Effector memory CD4-positive, alpha-beta T cell (primary cell): ENCODE data around the gene OSBPL5.
"Not testable (repeated sequence)": the region's sequence is repeated elsewhere in the genome, so short reads cannot be mapped to it uniquely, and the experiment has no call there.

Experiments
- DNase-seq, 3 donors: peaks; one replicate each; pipeline ENCODE4 v3.0.0-alpha.2; 2020
- H3K27ac ChIP-seq: 2 replicates; pipeline ENCODE4 v1.7.0; 2013; ENCODE audit warnings: mild to moderate bottlenecking, low read length, moderate library complexity; ENCODE audit not compliant: insufficient read depth, poor library complexity, severe bottlenecking
- H3K27me3 ChIP-seq: replicated peaks from 2 replicates; pipeline ENCODE4 v1.7.0; 2013; ENCODE audit warnings: mild to moderate bottlenecking, low read length; ENCODE audit not compliant: insufficient read depth, control insufficient read depth, poor library complexity, severe bottlenecking
- H3K36me3 ChIP-seq: 2 replicates; pipeline ENCODE4 v1.7.0; 2013; ENCODE audit warnings: mild to moderate bottlenecking, low read length, moderate library complexity; ENCODE audit not compliant: control insufficient read depth, insufficient read depth
- H3K4me1 ChIP-seq: 2 replicates; pipeline ENCODE4 v1.7.0; 2013; ENCODE audit warnings: low read length, mild to moderate bottlenecking; ENCODE audit not compliant: control insufficient read depth, insufficient read depth, poor library complexity, severe bottlenecking
- H3K4me3 ChIP-seq: 2 replicates; pipeline ENCODE4 v1.7.0; 2013; ENCODE audit warnings: low read length, low read depth, mild to moderate bottlenecking; ENCODE audit not compliant: insufficient read depth, poor library complexity, severe bottlenecking
- H3K9me3 ChIP-seq: 2 replicates; pipeline ENCODE4 v1.7.0; 2013; ENCODE audit warnings: mild to moderate bottlenecking, low read length, moderate library complexity; ENCODE audit not compliant: control insufficient read depth

The OSBPL5 gene

GRCh38 chr11:3169255-3170043 lies 4.3 kb upstream of the OSBPL5 start:
- H3K27me3 ChIP-seq, result peaks cover 4% of the 10 kb centered on the region
- no peak overlapping the region for H3K27ac ChIP-seq
- H3K4me3 ChIP-seq, result peak overlapping the region; percentile 32

GRCh38 chr11:3168742-3169254 lies 3.7 kb upstream of the OSBPL5 start:
- H3K9me3 ChIP-seq, H3K36me3 ChIP-seq, H3K27ac ChIP-seq, DNase-seq, H3K27me3 ChIP-seq: not testable (repeated sequence)
- H3K4me3 ChIP-seq, result peak overlapping the region; percentile 32
- H3K4me1 ChIP-seq, result peaks cover 15% of the 10 kb centered on the region

More at GRCh38 chr11:3169255-3170043, 4.3 kb upstream of the OSBPL5 start:
- peaks cover 12% of the 10 kb centered on the region for H3K4me1 ChIP-seq
- H3K36me3 ChIP-seq, result no peaks in the 10 kb centered on the region
- H3K9me3 ChIP-seq, result no peaks in the 10 kb centered on the region
- no peak for DNase-seq

DNA sequence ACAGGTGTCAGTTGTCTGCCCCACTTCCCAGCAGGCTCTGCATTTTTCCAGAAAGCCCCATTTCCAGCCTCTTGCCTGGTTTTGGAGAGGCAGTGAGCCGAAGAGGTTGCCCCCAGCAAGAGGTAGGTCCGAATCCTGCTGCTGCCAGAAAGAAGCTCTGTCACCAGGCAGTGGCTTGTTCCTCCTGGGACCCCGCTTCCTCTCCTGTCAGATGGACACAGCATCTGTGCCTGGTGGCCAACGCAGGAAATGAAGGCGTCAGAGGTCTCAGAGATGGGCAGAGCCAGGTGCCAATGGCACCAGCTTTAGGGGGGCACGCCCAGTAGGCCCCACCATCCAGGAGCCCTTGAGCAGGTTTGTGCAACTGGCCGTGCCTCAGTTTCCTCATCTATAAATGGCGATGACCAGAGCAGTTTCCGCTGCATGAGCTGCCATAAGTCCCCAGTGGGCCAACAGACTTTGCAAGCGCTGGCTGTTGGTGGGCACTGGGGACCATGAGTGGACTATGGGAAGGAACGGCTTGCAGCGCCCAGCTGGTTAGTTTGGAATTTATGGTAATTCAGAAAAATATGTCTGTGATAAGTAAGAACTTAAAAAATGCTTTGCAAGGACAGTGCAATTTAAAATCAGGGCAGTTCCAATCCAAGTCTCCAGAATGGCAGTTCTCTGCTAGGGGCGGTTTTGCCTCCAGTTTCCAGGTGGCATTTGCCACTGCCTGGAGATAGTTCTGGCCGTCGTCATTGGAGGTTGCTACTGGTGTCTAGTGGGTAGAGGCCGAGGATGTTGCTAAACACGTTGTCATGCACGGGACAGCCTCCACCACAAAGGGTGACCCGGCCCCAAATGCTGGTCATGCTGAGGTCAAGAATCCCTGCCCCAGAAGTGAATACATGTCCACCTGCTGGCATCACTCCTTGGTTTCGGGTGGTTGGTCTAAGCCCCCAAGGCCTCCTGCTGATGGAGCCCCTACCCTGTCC lies 2.3 kb upstream of the OSBPL5 start:
- H3K4me1 ChIP-seq, result peaks cover 18% of the 10 kb centered on the region
- no peaks in the 10 kb centered on the region for H3K36me3 ChIP-seq
- H3K27ac ChIP-seq, result no peak overlapping the region
- H3K4me3 ChIP-seq, result no peak overlapping the region
- H3K9me3 ChIP-seq, result no peaks in the 10 kb centered on the region
- DNase-seq, result no peak
- H3K27me3 ChIP-seq, result peaks cover 4% of the 10 kb centered on the region

GRCh38 chr11:3166268-3167142 lies 1.4 kb upstream of the OSBPL5 start:
- Histone ChIP-seq H3K36me3 (no peaks in the 10 kb centered on the region), H3K4me1 (peaks cover 18% of the 10 kb centered on the region), H3K4me3 (no peak overlapping the region), H3K27ac (no peak overlapping the region), H3K27me3 (peaks cover 4% of the 10 kb centered on the region), H3K9me3 (no peaks in the 10 kb centered on the region)
- DNase-seq, result no peak

- peak overlapping the region; percentile 44 for H3K4me3 ChIP-seq
- peaks cover 18% of the 10 kb centered on the region for H3K4me1 ChIP-seq
- H3K27ac ChIP-seq, result no peak overlapping the region
- DNase-seq, result no peak
- peaks cover 4% of the 10 kb centered on the region for H3K27me3 ChIP-seq
- H3K9me3 ChIP-seq, result no peaks in the 10 kb centered on the region
- H3K36me3 ChIP-seq, result no peaks in the 10 kb centered on the region
Measured at GRCh38 chr11:3165916-3166267, 782 bp upstream of the OSBPL5 start.

DNA sequence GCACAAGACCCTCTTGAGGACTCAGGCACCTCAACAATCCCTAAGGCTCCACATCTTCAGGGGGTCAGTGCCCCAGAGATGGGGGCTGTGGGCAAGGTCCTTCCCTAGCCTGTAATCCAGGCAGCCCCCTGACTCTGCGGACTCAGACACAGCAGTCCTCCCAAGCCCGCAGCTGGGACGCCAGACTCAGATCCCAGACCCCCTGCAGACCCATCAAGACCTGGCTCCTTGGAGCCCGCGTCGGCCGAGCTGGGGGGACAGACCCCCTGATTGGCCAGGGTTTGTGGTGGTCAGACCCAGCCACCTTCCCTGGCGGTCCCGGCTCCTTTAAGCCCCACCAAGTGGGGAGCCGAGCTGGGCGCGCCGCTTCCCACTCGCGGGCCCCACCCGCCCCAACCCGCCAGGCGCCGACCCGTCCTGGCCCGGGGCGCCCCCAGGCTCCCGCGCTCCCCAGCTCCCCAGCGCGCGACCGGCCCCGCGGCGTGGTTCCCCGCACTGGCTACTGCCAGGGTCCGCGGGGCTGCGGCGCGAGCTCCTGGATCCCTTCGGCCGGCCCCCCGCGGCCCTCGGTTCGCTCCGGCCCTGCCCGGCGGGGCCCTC lies 458 bp downstream of the OSBPL5 start:
- Histone ChIP-seq H3K27ac (no peak overlapping the region), H3K27me3 (peaks cover 4% of the 10 kb centered on the region), H3K4me1 (peaks cover 18% of the 10 kb centered on the region), H3K9me3 (no peaks in the 10 kb centered on the region), H3K4me3 (peak overlapping the region; percentile 46), H3K36me3 (no peaks in the 10 kb centered on the region)
- no peak for DNase-seq

DNA sequence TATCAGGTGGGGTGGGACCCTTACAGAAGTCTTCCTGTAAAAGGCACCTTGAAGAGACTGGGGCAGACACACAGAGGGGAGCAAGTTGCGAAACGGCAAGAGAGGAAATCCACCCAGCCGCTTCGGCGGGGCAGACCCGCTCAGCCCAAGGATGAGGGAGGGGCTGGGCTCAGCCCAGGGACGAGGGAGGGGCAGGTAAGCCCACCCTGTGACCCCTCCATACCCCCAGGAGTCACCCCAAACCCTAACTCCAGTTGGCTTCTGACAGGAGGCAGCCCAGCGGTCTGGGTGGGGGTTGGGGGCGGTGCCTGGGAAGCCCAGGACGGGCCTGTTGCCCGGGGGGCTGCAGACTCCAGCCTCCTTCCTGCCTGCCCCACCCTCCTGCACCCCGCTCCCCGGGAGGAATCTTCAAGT lies 965 bp downstream of the OSBPL5 start:
- peak overlapping the region; percentile 46 for H3K4me3 ChIP-seq
- no peaks in the 10 kb centered on the region for H3K36me3 ChIP-seq
- peaks cover 18% of the 10 kb centered on the region for H3K4me1 ChIP-seq
- no peak for DNase-seq
- H3K27ac ChIP-seq, result no peak overlapping the region
- H3K27me3 ChIP-seq, result peaks cover 3% of the 10 kb centered on the region
- no peaks in the 10 kb centered on the region for H3K9me3 ChIP-seq

- Histone ChIP-seq H3K4me3 (no peak overlapping the region), H3K27me3 (no peaks in the 10 kb centered on the region), H3K4me1 (peaks cover 18% of the 10 kb centered on the region), H3K27ac (no peak overlapping the region), H3K36me3 (no peaks in the 10 kb centered on the region), H3K9me3 (no peaks in the 10 kb centered on the region)
- DNase-seq, result no peak
Measured at GRCh38 chr11:3163241-3163981, 1.7 kb downstream of the OSBPL5 start.
